Osteoblast (primary cell): ENCODE results near the gene CPNE1. TPM values are rescaled to one million over a fixed set of nuclear protein-coding genes. Genes with fewer than 3 reads are reported as not detected.

Experiments used
- DNase-seq: peaks from one replicate; pipeline ENCODE4 v3.0.0; 2011; ENCODE audit warnings: low spot score, mixed read lengths; ENCODE audit not compliant: insufficient read length; ENCODE audit errors: missing footprints
- H2AFZ ChIP-seq: 2 replicates; pipeline ENCODE4 v1.6.0; 2011; ENCODE audit warnings: mild to moderate bottlenecking, low read length
- H3K27ac ChIP-seq: 2 replicates; pipeline ENCODE4 v1.5.1; 2011; ENCODE audit warnings: mild to moderate bottlenecking, low read depth, low read length, moderate library complexity
- H3K27me3 ChIP-seq: 2 replicates; pipeline ENCODE4 v1.6.0; 2012; ENCODE audit warnings: mild to moderate bottlenecking, control low read depth, inconsistent platforms, low read length, moderate library complexity; ENCODE audit not compliant: insufficient read depth
- H3K36me3 ChIP-seq: 2 replicates; pipeline ENCODE4 v1.5.1; 2011; ENCODE audit warnings: mild to moderate bottlenecking, low read length, control low read depth, moderate library complexity; ENCODE audit not compliant: insufficient read depth
- H3K4me1 ChIP-seq: 2 replicates; pipeline ENCODE4 v1.5.1; 2011; ENCODE audit warnings: mild to moderate bottlenecking, low read length, control low read depth, moderate library complexity; ENCODE audit not compliant: insufficient read depth
- H3K4me2 ChIP-seq: 2 replicates; pipeline ENCODE4 v1.6.0; 2011; ENCODE audit warnings: mild to moderate bottlenecking, low read length; ENCODE audit not compliant: insufficient read depth
- H3K4me3 ChIP-seq: fragments of 200-600 bp; sonication (generic); 3 replicates; pipeline ENCODE4 v1.5.1; 2012; ENCODE audit warnings: mild to moderate bottlenecking, low read length, inconsistent platforms; ENCODE audit not compliant: insufficient read depth
- H3K79me2 ChIP-seq: 2 replicates; pipeline ENCODE4 v1.6.0; 2012; ENCODE audit warnings: mild to moderate bottlenecking, low read length, control low read depth, inconsistent platforms; ENCODE audit not compliant: insufficient read depth
- H3K9me3 ChIP-seq: 2 replicates; pipeline ENCODE4 v1.5.1; 2011; ENCODE audit warnings: low read depth, low read length, control low read depth
- H4K20me1 ChIP-seq: 2 replicates; pipeline ENCODE4 v1.6.0; 2012; ENCODE audit warnings: mild to moderate bottlenecking, low read length, control low read depth; ENCODE audit not compliant: insufficient read depth
- CTCF ChIP-seq: IDR thresholded peaks from 2 replicates; pipeline ENCODE4 v1.5.1; 2011; ENCODE audit warnings: mild to moderate bottlenecking, low read depth, low read length, moderate library complexity; ENCODE audit errors: extremely low read depth
- total RNA-seq: library from RNA; depleted of rRNA; stranded (reverse); fragments of >200 nt; gene quantifications from 2 replicates; pipeline ENCODE4 v1.2.3, GENCODE V29; 2012

The CPNE1 gene
- total RNA-seq, 1 donor: 165 TPM

GRCh38 chr20:35700625-35701148 is 36.0 kb upstream of the CPNE1 start:
- Histone ChIP-seq H3K36me3 (peaks cover 42% of the 10 kb centered on the region), H4K20me1 (peaks cover 20% of the 10 kb centered on the region), H3K27ac (peak overlapping the region; percentile 92), H2AFZ (no peak overlapping the region), H3K27me3 (no peaks in the 10 kb centered on the region), H3K9me3 (no peaks in the 10 kb centered on the region), H3K4me1 (peaks cover 30% of the 10 kb centered on the region), H3K4me2 (peak overlapping the region; percentile 99), H3K79me2 (peaks cover 41% of the 10 kb centered on the region), H3K4me3 (peak overlapping the region; percentile 95)
- peak; percentile 31 for DNase-seq
- TF ChIP-seq CTCF: no peak

DNA sequence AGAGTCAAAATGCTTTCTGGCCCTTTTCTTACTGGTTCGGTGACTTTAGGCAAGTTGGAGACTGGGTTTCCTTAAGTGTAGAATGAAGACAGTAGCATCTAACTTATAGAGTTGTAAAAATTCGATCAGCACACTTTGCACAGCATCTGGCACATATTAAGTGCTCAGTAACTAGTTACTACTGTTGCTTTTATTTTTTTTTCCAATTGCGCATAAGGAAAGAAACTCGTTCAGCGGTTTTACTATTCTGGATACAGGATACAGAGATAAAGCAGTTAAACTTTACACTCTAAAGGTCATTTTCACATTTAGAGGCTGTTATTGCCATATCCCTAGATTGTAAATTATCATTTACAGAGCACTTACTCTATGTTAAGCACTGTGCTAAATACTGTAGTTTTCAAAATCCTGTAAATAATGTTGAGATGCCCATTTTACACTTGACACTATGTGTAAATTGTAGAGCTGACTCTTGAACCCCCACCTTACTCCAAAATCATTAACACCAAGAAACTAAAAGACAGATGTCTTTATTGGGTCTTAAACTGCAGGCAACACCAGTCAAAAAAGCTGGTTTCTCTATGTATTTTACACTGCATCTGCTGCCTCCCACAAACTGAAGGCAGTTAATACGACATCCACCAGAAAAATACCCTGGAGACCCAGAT is 35.4 kb upstream of the CPNE1 start:
- Histone ChIP-seq H3K4me2 (peak overlapping the region; percentile 99), H3K4me3 (peak overlapping the region; percentile 95), H3K79me2 (peaks cover 38% of the 10 kb centered on the region), H3K27me3 (no peaks in the 10 kb centered on the region), H3K4me1 (peaks cover 30% of the 10 kb centered on the region), H3K9me3 (no peaks in the 10 kb centered on the region), H2AFZ (no peak overlapping the region), H3K36me3 (peaks cover 40% of the 10 kb centered on the region), H4K20me1 (peaks cover 16% of the 10 kb centered on the region), H3K27ac (peak overlapping the region; percentile 92)
- peak; percentile 25 for DNase-seq
- TF ChIP-seq CTCF: no peak

DNA sequence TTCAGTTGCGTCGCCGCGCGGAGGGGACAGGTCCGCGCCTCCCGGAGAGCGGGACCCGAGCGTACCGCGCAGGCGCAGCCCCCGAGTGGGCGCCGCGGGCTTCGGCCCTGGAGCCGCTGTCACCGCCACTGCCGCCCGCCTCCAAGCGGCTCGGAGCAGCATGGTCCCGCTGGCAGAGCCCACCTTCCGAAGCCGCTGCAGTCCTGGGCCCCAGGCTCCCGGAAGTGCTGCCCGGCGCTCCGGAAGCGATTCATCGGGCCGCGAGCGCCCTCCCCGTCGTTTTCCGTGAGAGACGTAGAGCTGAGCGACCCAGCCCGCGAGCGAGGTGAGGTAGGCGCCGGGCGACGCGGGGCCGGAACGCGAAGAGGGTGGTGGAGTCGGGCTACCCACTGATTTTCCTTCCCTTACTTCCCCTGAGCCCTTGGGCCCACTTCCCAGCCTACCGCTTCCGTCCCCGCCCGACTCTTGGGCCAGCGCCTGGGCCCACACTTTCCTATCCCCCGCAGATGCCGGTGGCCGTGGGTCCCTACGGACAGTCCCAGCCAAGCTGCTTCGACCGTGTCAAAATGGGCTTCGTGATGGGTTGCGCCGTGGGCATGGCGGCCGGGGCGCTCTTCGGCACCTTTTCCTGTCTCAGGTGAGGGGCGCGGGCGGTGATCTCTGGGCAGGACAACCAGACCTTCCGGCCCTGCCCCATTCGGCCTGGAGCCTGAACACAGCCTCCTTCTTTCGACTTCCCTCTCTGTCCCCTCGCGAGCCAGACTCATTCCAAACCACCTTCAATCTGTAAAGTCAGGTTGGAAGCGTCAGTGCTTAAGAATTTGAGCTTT is 34.6 kb upstream of the CPNE1 start, which contains the start of the genes NFS1 and ROMO1:
TSS of gene NFS1 (minus strand) at position 226 of the 830 bp plus-strand sequence. CDS start at position 162, 64 bp downstream.
TSS of gene ROMO1 (plus strand) at position 279 of the 830 bp plus-strand sequence. CDS start at position 507, 228 bp downstream.
- Histone ChIP-seq H3K36me3 (peaks cover 36% of the 10 kb centered on the region), H3K4me3 (peak within 1 kb of the TSS; percentile 95), H3K4me2 (peak within 1 kb of the TSS; percentile 99), H3K9me3 (no peaks in the 10 kb centered on the region), H3K79me2 (peaks cover 32% of the 10 kb centered on the region), H2AFZ (peak within 1 kb of the TSS; percentile 77), H3K27me3 (no peaks in the 10 kb centered on the region), H3K4me1 (peaks cover 28% of the 10 kb centered on the region), H4K20me1 (peaks cover 12% of the 10 kb centered on the region), H3K27ac (peak within 1 kb of the TSS; percentile 92)
- DNase-seq: peak; percentile 97
- peak; percentile 7 for TF ChIP-seq CTCF
